H9 (cell line): Measurements from ENCODE around the gene ZBBX. TPM values are rescaled to one million over a fixed set of nuclear protein-coding genes. Genes with fewer than 3 reads are reported as not detected.

Experiments
- DNase-seq: peaks from one replicate; pipeline ENCODE4 v3.0.0-alpha.2; 2017
- H2AFZ ChIP-seq: one replicate; pipeline ENCODE4 v1.6.1; 2013; ENCODE audit warnings: mild to moderate bottlenecking, low read length, control low read depth, moderate library complexity
- H2AK5ac ChIP-seq: 2 replicates; pipeline ENCODE4 v1.6.1; 2013; ENCODE audit warnings: low read length, control low read depth, mixed read lengths; ENCODE audit not compliant: insufficient read length
- H2BK120ac ChIP-seq: one replicate; pipeline ENCODE4 v1.6.1; 2013; ENCODE audit warnings: low read depth, mild to moderate bottlenecking, low read length, control low read depth, inconsistent platforms; ENCODE audit not compliant: poor library complexity, severe bottlenecking
- H2BK12ac ChIP-seq: 2 replicates; pipeline ENCODE4 v1.6.1; 2013; ENCODE audit warnings: low read length, control low read depth, mixed read lengths, low read depth; ENCODE audit not compliant: insufficient read length
- H2BK15ac ChIP-seq: 2 replicates; pipeline ENCODE4 v1.6.1; 2013; ENCODE audit warnings: low read depth, low read length, control low read depth
- H2BK20ac ChIP-seq: one replicate; pipeline ENCODE4 v1.6.1; 2013; ENCODE audit warnings: low read depth, mild to moderate bottlenecking, low read length, control low read depth, inconsistent platforms; ENCODE audit not compliant: poor library complexity, severe bottlenecking
- H2BK5ac ChIP-seq: 2 replicates; pipeline ENCODE4 v1.6.1; 2013; ENCODE audit warnings: low read length, control low read depth, mixed read lengths; ENCODE audit not compliant: insufficient read length
- H3K14ac ChIP-seq: 2 replicates; pipeline ENCODE4 v1.6.1; 2013; ENCODE audit warnings: low read length, control low read depth; ENCODE audit not compliant: insufficient read depth
- H3K18ac ChIP-seq: 2 replicates; pipeline ENCODE4 v1.6.1; 2013; ENCODE audit warnings: low read depth, mild to moderate bottlenecking, mixed read lengths, low read length, control low read depth; ENCODE audit not compliant: insufficient read length
- H3K23ac ChIP-seq: 2 replicates; pipeline ENCODE4 v1.6.1; 2013; ENCODE audit warnings: low read length, control low read depth, mixed read lengths, low read depth; ENCODE audit not compliant: insufficient read length
- H3K23me2 ChIP-seq: 2 replicates; pipeline ENCODE4 v1.6.1; 2013; ENCODE audit warnings: low read depth, mild to moderate bottlenecking, mixed read lengths, low read length, control low read depth; ENCODE audit not compliant: insufficient read length, poor library complexity, severe bottlenecking
- H3K27ac ChIP-seq: 2 replicates; pipeline ENCODE4 v1.5.1; 2013; ENCODE audit warnings: low read length, control low read depth, mixed read lengths, low read depth; ENCODE audit not compliant: insufficient read length
- H3K27me3 ChIP-seq: 2 replicates; pipeline ENCODE4 v1.6.1; 2013; ENCODE audit warnings: low read length, control low read depth, inconsistent platforms; ENCODE audit not compliant: insufficient read depth
- H3K4ac ChIP-seq: 2 replicates; pipeline ENCODE4 v1.6.1; 2013; ENCODE audit warnings: low read depth, mild to moderate bottlenecking, control low read depth, inconsistent platforms, low read length, moderate library complexity
- H3K4me1 ChIP-seq: 2 replicates; pipeline ENCODE4 v1.6.1; 2013; ENCODE audit warnings: low read length, control low read depth, inconsistent platforms; ENCODE audit not compliant: insufficient read depth
- H3K4me2 ChIP-seq: 2 replicates; pipeline ENCODE4 v1.6.1; 2013; ENCODE audit warnings: low read length, control low read depth, mixed read lengths; ENCODE audit not compliant: insufficient read length, insufficient read depth
- H3K56ac ChIP-seq: 2 replicates; pipeline ENCODE4 v1.6.1; 2013; ENCODE audit warnings: low read depth, mild to moderate bottlenecking, mixed read lengths, low read length, control low read depth; ENCODE audit not compliant: insufficient read length
- H3K79me1 ChIP-seq: 2 replicates; pipeline ENCODE4 v1.6.1; 2013; ENCODE audit warnings: low read depth, mild to moderate bottlenecking, moderate library complexity, low read length, control low read depth, inconsistent platforms; ENCODE audit not compliant: insufficient read depth, poor library complexity, severe bottlenecking
- H3K79me2 ChIP-seq: 2 replicates; pipeline ENCODE4 v1.6.1; 2013; ENCODE audit warnings: low read length, control low read depth, inconsistent platforms; ENCODE audit not compliant: insufficient read depth
- H3K9ac ChIP-seq: 2 replicates; pipeline ENCODE4 v1.6.1; 2013; ENCODE audit warnings: low read length, control low read depth, mixed read lengths; ENCODE audit not compliant: insufficient read length; ENCODE audit errors: extremely low read depth
- H3K9me3 ChIP-seq: one replicate; pipeline ENCODE4 v1.6.1; 2013; ENCODE audit warnings: low read depth, low read length, inconsistent platforms; ENCODE audit not compliant: control insufficient read depth
- H3T11ph ChIP-seq: one replicate; pipeline ENCODE4 v1.6.1; 2013; ENCODE audit warnings: mild to moderate bottlenecking, low read length, control low read depth, inconsistent platforms
- H4K20me1 ChIP-seq: one replicate; pipeline ENCODE4 v1.6.1; 2013; ENCODE audit not compliant: control insufficient read depth, insufficient read length, insufficient read depth
- H4K5ac ChIP-seq: 2 replicates; pipeline ENCODE4 v1.6.1; 2013; ENCODE audit warnings: low read depth, mild to moderate bottlenecking, mixed read lengths, low read length, control low read depth; ENCODE audit not compliant: insufficient read length
- H4K8ac ChIP-seq: replicated peaks from 2 replicates; pipeline ENCODE4 v1.6.1; 2013; ENCODE audit warnings: low read length, control low read depth, mixed read lengths, low read depth; ENCODE audit not compliant: insufficient read length
- H4K91ac ChIP-seq: 2 replicates; pipeline ENCODE4 v1.6.1; 2013; ENCODE audit warnings: low read depth, mild to moderate bottlenecking, moderate library complexity, mixed read lengths, low read length, control low read depth; ENCODE audit not compliant: insufficient read length
- H3K27ac Mint-ChIP-seq, 3 experiments: 2 replicates in 2 of 3; 3 replicates in 1 of 3; pipeline ENCODE4 v1.8.0; 2020 to 2021; ENCODE audit warnings: mixed read lengths in 3 of 3, mild to moderate bottlenecking in 1 of 3, moderate library complexity in 1 of 3
- H3K27me3 Mint-ChIP-seq: 2 replicates; pipeline ENCODE4 v1.8.0; 2021; ENCODE audit warnings: low read depth, mild to moderate bottlenecking, moderate library complexity, mixed read lengths
- H3K36me3 Mint-ChIP-seq, 3 experiments: 2 replicates in 2 of 3; 3 replicates in 1 of 3; pipeline ENCODE4 v1.8.0; 2020 to 2021; ENCODE audit warnings: low read depth in 3 of 3, mixed read lengths in 3 of 3; ENCODE audit not compliant: insufficient read depth in 1 of 3
- H3K4me1 Mint-ChIP-seq, 2 experiments: 2 replicates each; pipeline ENCODE4 v1.8.0; 2020; ENCODE audit warnings: mixed read lengths in 2 of 2
- H3K4me3 Mint-ChIP-seq, 2 experiments: 2 replicates in 1 of 2; 3 replicates in 1 of 2; pipeline ENCODE4 v1.8.0; 2020 to 2021; ENCODE audit warnings: mild to moderate bottlenecking in 2 of 2, mixed read lengths in 2 of 2, moderate library complexity in 1 of 2
- H3K9me3 Mint-ChIP-seq, 2 experiments: 2 replicates in 1 of 2; 3 replicates in 1 of 2; pipeline ENCODE4 v1.8.0; 2020; ENCODE audit warnings: mild to moderate bottlenecking in 2 of 2, mixed read lengths in 2 of 2, moderate library complexity in 1 of 2
- WGBS: extraction: QIAGEN DNeasy Blood & Tissue Kit; methylation state at CpG from one replicate; pipeline ENCODE4 v1.1.7; 2013; ENCODE audit warnings: missing lambda C conversion rate, low lambda C conversion rate, mixed read lengths; ENCODE audit not compliant: insufficient read length; ENCODE audit errors: extremely low coverage; 5-methylcytosine and 5-hydroxymethylcytosine counted together
- total RNA-seq: library from RNA; stranded (reverse); gene quantifications from 2 replicates; pipeline ENCODE4 v1.2.1, GENCODE V29; 2021
- TF ChIP-seq, protein P1 (sequence below): fragments of 200-600 bp; sonication (generic); conservative IDR thresholded peaks from 3 replicates; pipeline ENCODE4 v1.8.0; 2021; ENCODE audit warnings: antibody characterized with exemption, mild to moderate bottlenecking

The ZBBX gene
- total RNA-seq, 1 experiment from 2014 or later, result 2.4 TPM

DNA sequence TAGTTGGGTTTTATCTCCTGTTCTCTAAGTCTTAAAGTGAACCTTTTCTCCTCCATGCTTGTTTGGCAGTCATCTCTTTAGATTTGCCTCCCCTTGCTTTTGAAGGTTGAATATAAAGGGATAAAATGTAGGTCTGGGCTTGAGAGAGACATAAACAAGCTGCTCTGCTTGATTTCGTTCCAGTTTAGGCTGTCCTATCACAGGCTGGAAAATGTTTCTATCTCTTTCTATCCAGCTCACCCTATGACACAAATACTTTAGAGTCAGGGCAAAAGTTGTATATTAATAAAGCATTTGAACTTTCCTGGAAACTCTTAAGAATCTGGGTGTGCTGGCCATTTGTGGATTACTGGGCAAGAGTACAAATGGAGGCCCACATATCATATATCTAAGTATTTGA, 29.5 kb upstream of the ZBBX start:
- no peaks in the 10 kb centered on the region for H3K4me1 ChIP-seq
- H2AK5ac ChIP-seq, result no peak overlapping the region
- no peaks in the 10 kb centered on the region for H3K79me2 ChIP-seq
- H3K9me3 ChIP-seq, result no peaks in the 10 kb centered on the region
- no peak overlapping the region for H2BK20ac ChIP-seq
- H3K27me3 Mint-ChIP-seq, result no peaks in the 10 kb centered on the region
- H3K56ac ChIP-seq, result no peak overlapping the region
- H3K4me1 Mint-ChIP-seq, result peaks cover 3 to 8% of the 10 kb centered on the region in 2 experiments
- H3K27ac ChIP-seq, result no peak overlapping the region
- no peak overlapping the region for H3K4ac ChIP-seq
- no peak for DNase-seq
- no peak overlapping the region for H2AFZ ChIP-seq
- no peak overlapping the region for H3K9ac ChIP-seq
- H2BK120ac ChIP-seq, result no peak overlapping the region
- H3K27me3 ChIP-seq, result no peaks in the 10 kb centered on the region
- H2BK15ac ChIP-seq, result no peak overlapping the region
- H2BK12ac ChIP-seq, result no peak overlapping the region
- H3K4me3 Mint-ChIP-seq, result no peak overlapping the region
- no peak overlapping the region for H3K27ac Mint-ChIP-seq
- H3K9me3 Mint-ChIP-seq, result no peaks in the 10 kb centered on the region
- H4K5ac ChIP-seq, result no peak overlapping the region
- no peaks in the 10 kb centered on the region for H3K79me1 ChIP-seq
- no CpG with 5 or more reads among the region's 1 CpG for WGBS
- no peaks in the 10 kb centered on the region for H4K20me1 ChIP-seq
- H3K18ac ChIP-seq, result no peak overlapping the region
- H3K36me3 Mint-ChIP-seq, result no peaks in the 10 kb centered on the region
- TF ChIP-seq, protein P1, sequence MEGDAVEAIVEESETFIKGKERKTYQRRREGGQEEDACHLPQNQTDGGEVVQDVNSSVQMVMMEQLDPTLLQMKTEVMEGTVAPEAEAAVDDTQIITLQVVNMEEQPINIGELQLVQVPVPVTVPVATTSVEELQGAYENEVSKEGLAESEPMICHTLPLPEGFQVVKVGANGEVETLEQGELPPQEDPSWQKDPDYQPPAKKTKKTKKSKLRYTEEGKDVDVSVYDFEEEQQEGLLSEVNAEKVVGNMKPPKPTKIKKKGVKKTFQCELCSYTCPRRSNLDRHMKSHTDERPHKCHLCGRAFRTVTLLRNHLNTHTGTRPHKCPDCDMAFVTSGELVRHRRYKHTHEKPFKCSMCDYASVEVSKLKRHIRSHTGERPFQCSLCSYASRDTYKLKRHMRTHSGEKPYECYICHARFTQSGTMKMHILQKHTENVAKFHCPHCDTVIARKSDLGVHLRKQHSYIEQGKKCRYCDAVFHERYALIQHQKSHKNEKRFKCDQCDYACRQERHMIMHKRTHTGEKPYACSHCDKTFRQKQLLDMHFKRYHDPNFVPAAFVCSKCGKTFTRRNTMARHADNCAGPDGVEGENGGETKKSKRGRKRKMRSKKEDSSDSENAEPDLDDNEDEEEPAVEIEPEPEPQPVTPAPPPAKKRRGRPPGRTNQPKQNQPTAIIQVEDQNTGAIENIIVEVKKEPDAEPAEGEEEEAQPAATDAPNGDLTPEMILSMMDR, result no peak
- H2BK5ac ChIP-seq, result no peak overlapping the region
- no peak overlapping the region for H3K23ac ChIP-seq
- H3K4me2 ChIP-seq, result no peak overlapping the region
- no peaks in the 10 kb centered on the region for H3K23me2 ChIP-seq
- no peak overlapping the region for H3T11ph ChIP-seq
- H3K14ac ChIP-seq, result no peak overlapping the region
- no peak overlapping the region for H4K91ac ChIP-seq
- H4K8ac ChIP-seq, result no peak overlapping the region
